CD4-positive, alpha-beta T cell treated with Interleukin-17A for 1 hour (primary cell): Measurements from ENCODE around the gene ADI1.
"Not testable (repeated sequence)": the region's sequence is repeated elsewhere in the genome, so short reads cannot be mapped to it uniquely, and the experiment has no call there.

ENCODE experiments used
- DNase-seq: peaks from one replicate; pipeline ENCODE4 v3.0.0-alpha.2; 2020

Gene ADI1

GRCh38 chr2:3527886-3528785 is 8.8 kb upstream of the ADI1 start:
- no peak for DNase-seq

GRCh38 chr2:3526871-3527270 is 7.5 kb upstream of the ADI1 start:
- DNase-seq = no peak

GRCh38 chr2:3523551-3524041 is 4.3 kb upstream of the ADI1 start:
- no peak for DNase-seq

GRCh38 chr2:3522961-3523421 is 3.7 kb upstream of the ADI1 start:
- DNase-seq = no peak

- DNase-seq = no peak
These were observed 1.3 kb upstream of the ADI1 start for GRCh38 chr2:3520591-3520990.

GRCh38 chr2:3518496-3519254 is 656 bp downstream of the ADI1 start:
- peak; percentile 99 for DNase-seq

- DNase-seq = no peak
These were observed 1.3 kb downstream of the ADI1 start for GRCh38 chr2:3517948-3518495.

GRCh38 chr2:3516831-3517230 is 2.5 kb downstream of the ADI1 start:
- DNase-seq = no peak

- DNase-seq = not testable (repeated sequence)
These were observed 3.9 kb downstream of the ADI1 start for GRCh38 chr2:3515438-3515837.

- no peak for DNase-seq
These were observed 6.1 kb downstream of the ADI1 start for GRCh38 chr2:3513026-3513810.

GRCh38 chr2:3512086-3512485 is 7.2 kb downstream of the ADI1 start:
- no peak for DNase-seq

- no peak for DNase-seq
These were observed 13.6 kb downstream of the ADI1 start for GRCh38 chr2:3505771-3506170.

- no peak for DNase-seq
These were observed 14.6 kb downstream of the ADI1 start for GRCh38 chr2:3504741-3505140.

- no peak for DNase-seq
These were observed 15.8 kb downstream of the ADI1 start for GRCh38 chr2:3503483-3503882.

GRCh38 chr2:3503046-3503445 is 16.3 kb downstream of the ADI1 start:
- DNase-seq = no peak

- no peak for DNase-seq
These were observed 18.9 kb downstream of the ADI1 start for GRCh38 chr2:3500326-3500899.

- no peak for DNase-seq
These were observed 20.4 kb downstream of the ADI1 start for GRCh38 chr2:3498783-3499394.

GRCh38 chr2:3496708-3497080 is 22.6 kb downstream of the ADI1 start:
- not testable (repeated sequence) for DNase-seq

- no peak for DNase-seq
These were observed 24.2 kb downstream of the ADI1 start for GRCh38 chr2:3494984-3495666.

- no peak for DNase-seq
These were observed 25.7 kb downstream of the ADI1 start for GRCh38 chr2:3493615-3494007.

GRCh38 chr2:3492951-3493614 is 26.2 kb downstream of the ADI1 start:
- no peak for DNase-seq
